Epidermal melanocyte (primary cell): ENCODE data around the gene NCOA7.

Source experiments
- DNase-seq: peaks from one replicate; pipeline ENCODE4 v3.0.0; 2011; ENCODE audit warnings: low spot score; ENCODE audit not compliant: insufficient read length

Gene NCOA7, protein sequence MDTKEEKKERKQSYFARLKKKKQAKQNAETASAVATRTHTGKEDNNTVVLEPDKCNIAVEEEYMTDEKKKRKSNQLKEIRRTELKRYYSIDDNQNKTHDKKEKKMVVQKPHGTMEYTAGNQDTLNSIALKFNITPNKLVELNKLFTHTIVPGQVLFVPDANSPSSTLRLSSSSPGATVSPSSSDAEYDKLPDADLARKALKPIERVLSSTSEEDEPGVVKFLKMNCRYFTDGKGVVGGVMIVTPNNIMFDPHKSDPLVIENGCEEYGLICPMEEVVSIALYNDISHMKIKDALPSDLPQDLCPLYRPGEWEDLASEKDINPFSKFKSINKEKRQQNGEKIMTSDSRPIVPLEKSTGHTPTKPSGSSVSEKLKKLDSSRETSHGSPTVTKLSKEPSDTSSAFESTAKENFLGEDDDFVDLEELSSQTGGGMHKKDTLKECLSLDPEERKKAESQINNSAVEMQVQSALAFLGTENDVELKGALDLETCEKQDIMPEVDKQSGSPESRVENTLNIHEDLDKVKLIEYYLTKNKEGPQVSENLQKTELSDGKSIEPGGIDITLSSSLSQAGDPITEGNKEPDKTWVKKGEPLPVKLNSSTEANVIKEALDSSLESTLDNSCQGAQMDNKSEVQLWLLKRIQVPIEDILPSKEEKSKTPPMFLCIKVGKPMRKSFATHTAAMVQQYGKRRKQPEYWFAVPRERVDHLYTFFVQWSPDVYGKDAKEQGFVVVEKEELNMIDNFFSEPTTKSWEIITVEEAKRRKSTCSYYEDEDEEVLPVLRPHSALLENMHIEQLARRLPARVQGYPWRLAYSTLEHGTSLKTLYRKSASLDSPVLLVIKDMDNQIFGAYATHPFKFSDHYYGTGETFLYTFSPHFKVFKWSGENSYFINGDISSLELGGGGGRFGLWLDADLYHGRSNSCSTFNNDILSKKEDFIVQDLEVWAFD

DNA sequence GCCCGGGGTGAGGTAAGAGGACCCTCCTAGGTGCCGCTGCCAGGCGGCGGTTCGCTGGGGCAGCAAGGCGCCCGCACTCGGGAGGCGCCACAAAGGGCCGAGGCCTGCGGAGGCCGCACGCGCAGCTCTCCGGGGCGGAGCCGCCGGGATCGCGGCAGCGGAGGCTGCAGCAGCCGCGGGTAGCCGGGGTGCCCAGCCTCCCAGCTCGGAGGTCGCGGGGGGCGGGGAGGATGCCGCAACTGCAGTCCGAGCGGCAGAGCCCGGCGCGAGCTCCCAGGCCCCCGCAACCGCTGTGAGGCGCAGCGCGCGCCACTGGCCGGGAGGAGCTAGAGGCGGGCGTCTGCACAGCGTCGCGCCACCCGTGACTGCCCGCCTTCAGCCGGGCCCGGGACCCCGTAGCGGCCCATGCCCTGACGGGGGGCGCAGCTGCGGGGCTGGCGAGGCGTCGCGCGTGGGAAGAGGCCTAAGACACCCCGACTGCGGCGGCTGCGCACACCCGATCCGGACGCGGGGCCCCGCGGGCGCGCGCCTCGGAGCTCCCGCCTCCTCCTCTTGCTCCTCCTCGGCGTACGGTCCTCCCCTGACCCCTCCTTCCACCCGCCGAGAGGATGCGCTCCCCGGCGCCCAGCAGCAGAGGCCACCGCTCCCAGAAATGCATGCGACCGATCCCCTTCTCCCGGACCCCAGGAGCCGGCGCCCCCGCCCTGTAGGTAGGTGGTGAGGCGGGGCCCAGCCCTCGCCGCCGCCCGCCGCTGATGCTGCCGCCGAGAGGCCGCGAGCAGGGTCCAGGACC, at the start of gene NCOA7:
TSS of gene NCOA7 (plus strand) at position 603 of the 793 bp plus-strand sequence. CDS start 24,395 bp downstream, outside the sequence.
- DNase-seq, result peak; percentile 71

- DNase-seq, result no peak
Observed at GRCh38 chr6:125741336-125741735, 49.4 kb upstream of the NCOA7 start.

GRCh38 chr6:125742024-125742423, 48.7 kb upstream of the NCOA7 start:
- DNase-seq, result no peak

DNA sequence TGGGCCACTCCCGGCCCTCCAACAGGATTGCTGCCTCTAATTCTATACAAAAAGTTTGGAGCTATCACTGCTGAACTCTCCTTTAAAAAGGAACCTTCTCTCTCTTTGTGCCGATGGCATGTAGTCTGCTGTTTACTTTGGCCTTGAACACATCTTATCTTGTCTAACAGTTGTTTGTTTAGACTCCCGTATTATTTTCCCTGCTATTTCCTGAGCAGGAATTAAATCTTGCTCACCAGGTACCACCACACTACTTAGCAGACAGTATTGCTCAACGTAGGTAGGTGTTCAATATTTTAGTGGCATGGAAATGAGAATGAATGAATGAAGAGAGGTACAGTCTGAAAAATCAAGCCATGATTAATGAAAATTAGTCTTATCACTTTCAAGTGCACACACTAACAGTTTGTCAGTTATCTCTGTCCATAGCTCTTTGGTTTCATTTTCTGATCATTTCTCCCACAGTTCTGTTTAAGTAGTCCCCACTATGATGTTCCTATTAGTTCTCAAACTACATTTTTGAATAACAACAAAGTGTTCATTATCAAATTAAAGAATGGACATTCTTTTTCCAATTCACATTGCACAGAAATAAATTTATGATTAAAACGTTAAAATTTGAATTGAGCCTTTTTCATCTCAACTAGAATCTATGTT, 48.2 kb upstream of the NCOA7 start:
- DNase-seq, result no peak

- no peak for DNase-seq
Observed at GRCh38 chr6:125743604-125744003, 47.2 kb upstream of the NCOA7 start.

DNA sequence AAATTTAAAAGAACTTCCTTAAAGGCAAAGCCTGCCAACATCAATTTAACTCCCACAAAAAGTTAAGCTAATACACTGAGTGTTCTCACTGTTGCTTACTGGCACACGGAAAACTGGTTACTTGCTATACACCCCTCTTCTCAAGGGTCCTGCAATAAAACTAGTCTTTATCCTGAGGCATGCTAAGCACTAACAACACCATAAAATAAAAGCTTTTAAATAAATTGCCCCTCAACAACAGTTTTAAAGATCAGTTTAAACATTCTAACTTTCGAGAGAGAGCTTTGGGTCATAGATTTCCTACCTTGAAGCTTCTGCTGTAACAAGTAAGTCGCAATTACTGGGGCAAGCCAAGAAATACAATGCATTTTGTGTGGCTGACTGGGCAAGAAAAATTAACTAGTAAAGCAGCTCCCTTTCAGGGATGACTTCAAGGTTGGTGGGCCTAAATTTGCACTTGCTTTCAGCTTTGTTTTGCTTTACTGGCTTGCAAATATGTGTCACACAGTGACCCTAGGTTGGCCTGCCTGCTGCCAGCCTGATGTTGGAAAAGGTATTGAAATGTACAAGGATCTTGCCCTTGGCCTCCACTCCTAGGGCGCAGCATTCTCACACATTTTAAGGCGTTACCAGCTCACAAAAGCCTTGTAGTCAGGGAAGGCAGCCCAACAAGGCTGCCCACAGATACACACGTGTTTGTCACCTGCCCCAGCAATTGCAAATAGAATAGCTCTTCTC, 45.3 kb upstream of the NCOA7 start:
- no peak for DNase-seq

DNA sequence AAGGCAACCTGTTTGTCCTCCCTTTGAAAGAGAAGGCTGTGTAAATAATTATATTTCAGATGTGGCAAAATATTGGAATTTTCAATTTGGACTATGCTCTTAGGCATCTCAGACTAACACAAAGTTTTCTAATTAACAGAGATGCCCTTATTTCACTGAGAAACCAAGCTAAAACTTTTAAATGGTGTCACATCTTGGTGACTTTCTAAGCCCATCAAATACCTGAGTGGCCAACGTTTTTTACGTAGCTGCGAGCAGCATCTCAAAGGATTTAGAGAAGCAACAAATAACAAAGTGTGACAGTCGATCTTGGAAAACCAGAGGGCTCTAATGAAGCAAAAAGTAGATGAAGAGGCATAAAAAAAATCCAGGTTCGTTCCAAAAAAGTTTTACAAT, 44.7 kb upstream of the NCOA7 start:
- DNase-seq, result no peak

GRCh38 chr6:125746731-125747588, 43.8 kb upstream of the NCOA7 start:
- no peak for DNase-seq

DNA sequence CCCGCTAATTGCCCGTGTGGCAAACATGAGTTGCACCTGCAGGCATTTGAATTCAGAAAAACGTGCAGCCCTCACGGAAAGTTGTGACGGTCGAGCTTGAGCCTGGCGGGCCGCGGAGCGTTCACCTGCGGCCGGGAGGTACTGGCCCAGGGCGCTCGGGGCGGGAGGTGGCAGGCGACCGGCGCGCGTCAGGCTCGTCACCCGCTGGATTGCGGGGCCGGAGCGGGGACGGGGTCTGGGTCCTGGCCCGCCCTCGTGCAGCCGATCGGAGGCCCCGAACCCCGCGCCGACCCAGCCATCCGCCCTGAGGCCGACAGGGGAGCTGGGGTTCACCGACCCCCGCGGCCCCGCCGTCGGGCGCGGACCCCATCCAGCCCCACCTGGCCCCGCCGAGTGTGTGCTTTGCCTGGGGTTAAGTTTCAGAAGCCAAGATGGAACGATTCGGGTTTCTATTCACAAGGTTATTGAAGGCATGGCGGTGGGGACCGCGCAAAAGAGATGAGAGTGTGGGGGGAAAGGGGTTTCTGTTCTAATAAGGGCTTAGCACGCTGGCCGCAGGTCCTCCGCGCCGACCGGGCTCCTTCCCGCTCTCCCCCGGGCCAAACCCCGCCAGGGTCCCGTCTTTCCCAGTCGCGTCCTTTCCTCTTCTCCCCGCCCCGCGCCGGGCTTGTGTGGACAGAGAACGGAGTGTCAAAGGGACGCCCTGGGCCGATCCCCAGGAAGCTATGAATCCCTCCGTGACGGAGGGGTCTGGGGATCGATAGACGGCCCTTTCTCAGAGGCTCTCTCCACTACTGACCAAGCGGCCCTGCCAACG, 43.0 kb upstream of the NCOA7 start:
- DNase-seq, result no peak

DNA sequence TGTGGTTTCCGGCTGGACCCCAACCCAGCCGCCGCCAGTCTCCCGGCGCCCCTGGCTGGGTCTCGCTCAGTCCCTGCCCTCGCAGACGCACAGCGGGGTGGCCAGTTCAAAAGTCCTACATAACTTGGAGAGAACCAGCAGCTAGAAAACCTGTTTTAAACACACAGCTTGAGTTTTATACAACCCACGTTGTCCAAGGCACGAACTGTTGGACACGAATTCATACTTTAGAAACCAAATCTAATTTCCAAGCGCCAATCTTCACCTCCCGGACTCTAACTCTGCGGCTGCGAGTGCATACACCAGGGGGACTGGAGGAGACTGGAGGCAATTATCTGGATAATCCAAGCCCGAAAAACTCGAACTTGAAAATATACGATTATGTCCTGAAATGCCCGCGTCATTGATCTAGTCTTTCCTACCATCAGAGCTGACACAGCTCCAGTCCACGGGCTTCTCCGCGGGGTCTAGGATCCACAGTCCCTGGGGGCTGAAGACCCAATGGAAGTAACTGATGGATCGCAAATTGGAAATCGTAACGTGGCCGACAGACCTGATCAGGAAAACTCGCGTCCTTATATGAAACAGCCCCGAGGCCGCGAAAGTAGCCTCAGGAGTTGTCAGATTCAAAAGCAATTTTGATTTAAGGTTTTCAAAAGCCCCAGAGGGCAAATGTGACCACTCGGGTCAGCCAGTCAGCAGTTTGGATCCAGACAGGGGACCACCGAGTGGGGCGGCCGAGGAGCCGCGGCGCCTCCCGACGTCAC, 42.2 kb upstream of the NCOA7 start:
- no peak for DNase-seq

- DNase-seq, result peak; percentile 87
Observed at GRCh38 chr6:125749173-125749864, 41.4 kb upstream of the NCOA7 start, which contains the start of gene HEY2. TSS of gene HEY2 (plus strand) at chr6:125749632. CDS start at chr6:125749777, 145 bp downstream.

DNA sequence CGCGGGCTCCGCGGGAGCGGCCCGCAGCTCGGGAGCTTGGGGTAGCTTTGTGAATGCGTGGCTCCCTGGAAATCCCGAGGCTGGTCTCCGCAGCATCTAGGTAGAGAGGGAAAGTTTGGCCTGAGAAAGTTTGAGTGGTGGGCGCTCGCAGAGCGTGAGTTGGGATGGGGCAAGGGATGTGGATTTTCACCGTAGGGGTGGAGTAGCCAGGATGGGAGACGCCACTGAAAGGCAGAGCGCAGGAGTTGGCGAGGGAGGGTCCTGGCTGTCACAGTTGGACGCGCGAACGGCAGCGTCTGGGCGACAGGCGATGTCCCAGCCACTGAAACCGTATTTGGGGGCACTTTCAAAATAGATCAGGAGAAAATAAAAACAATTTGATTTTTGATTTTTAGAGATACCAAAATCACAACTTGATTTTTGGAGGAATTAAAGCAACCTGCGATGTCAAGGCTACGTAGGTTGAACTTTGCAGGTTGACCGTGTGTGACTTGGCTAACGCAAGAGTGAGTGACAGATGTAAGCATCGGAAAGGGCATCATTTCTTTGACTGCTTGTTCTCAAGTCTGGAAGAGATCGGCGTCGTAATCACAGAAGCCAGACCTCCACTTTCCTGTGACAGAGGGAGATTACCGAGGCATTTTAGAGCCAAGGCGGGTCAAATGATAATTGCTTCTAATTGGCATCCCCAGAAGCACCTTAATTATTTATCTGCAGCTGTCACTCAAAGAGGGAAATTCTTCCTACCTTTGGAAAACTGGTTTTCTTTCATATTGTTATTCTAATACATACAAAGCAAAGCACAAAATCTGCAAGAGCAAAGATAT, 40.7 kb upstream of the NCOA7 start:
- DNase-seq, result no peak

DNA sequence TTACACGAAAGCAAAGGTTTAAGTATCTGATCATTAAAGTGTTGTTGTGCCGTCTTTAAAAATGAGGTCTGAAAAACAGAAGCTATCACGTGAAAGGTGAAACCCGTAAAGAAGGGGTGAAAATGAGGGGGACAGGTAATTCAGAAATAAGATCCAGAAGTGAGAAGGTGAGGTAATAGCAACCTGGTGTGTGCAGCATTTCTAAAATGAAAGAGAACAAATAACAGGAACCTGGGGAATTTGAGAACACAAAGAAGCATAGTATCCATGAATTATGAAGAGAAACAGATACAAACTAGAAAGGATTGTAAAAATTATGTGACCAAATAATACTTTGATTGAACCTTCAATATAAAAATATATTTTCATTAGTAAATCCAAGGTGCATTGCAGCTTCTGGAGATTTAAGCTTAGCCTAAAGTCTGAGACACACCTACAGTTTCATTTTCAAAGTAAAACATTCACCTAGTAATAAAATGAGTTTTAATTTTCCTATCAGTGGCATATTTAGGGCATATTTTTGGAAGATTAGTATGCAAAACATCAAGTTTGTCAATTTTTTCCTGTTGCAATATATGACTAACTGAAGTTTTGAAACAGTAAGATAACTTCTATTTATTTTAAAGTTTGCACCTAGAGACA, 39.9 kb upstream of the NCOA7 start:
- no peak for DNase-seq

- DNase-seq, result no peak
Observed at GRCh38 chr6:125751334-125751916, 39.3 kb upstream of the NCOA7 start.

DNA sequence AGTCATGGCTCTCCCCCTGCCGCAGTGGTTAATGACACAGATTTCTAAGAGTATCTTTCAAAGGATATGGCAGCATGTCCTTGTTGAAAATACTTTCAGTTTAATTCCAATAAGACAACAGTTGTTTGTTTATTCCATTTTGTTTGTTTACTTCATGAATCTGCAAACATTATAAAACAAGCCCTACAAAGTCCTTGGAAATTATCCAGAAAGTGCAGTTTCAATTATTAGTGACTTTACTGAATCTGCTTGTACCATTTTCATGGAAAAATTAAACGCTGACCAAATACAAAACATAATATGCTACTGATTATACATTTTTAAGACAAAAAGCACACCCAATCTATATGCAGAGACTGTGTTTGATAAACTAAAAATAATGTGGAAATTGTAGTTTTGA, 38.0 kb upstream of the NCOA7 start:
- no peak for DNase-seq
